PFSK-1 (cell line): Measurements from ENCODE around the gene TBC1D7.

Experiments
- FOXP2 ChIP-seq: optimal IDR thresholded peaks from 2 replicates; pipeline ENCODE3; 2011; ENCODE audit warnings: borderline replicate concordance, control low read depth, inconsistent platforms; ENCODE audit not compliant: insufficient read depth; ENCODE audit errors: extremely low read length, extremely low read depth
- POLR2AphosphoS5 ChIP-seq: IDR thresholded peaks from 2 replicates; pipeline ENCODE4 v1.6.1; 2012; ENCODE audit warnings: low read depth, mild to moderate bottlenecking, control low read depth, low read length, moderate library complexity
- SIN3A ChIP-seq: IDR thresholded peaks from 2 replicates; pipeline ENCODE4 v1.6.1; 2012; ENCODE audit warnings: mild to moderate bottlenecking, low read length, moderate library complexity, borderline replicate concordance; ENCODE audit not compliant: insufficient read depth
- TAF1 ChIP-seq: IDR thresholded peaks from 2 replicates; pipeline ENCODE4 v1.6.1; 2012; ENCODE audit warnings: low read length, control low read depth, borderline replicate concordance; ENCODE audit not compliant: insufficient read depth
- TF ChIP-seq, protein P1 (sequence below), 2 experiments: IDR thresholded peaks; 2 replicates each; pipeline versions ENCODE4 v1.6.1 to v1.8.0; 2011 to 2012; ENCODE audit warnings: low read depth in 2 of 2, low read length in 2 of 2, control low read depth in 1 of 2, inconsistent platforms in 1 of 2, mild to moderate bottlenecking in 1 of 2, moderate library complexity in 1 of 2; ENCODE audit not compliant: insufficient read depth in 1 of 2

The TBC1D7 gene

DNA sequence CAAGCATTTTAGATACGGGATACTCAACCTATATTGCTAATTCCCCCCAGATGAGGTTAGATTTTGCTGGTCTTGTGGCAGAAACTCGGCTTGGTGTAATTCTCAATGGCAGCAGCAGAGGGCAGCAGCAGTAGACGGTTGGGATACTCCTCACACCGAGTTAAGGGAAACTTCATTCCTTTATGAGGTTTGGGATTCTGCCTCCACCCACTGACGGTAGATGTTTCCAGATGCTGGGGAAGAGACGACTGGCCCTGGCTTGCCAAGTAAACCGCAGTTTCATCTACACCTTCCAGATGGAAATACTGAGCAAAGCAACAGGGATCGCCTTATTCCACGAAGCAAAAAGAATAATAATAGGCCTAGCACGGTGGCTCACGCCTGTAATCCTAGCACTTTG, 8.2 kb upstream of the TBC1D7 start:
- TF ChIP-seq TAF1 (no peak), SIN3A (no peak), POLR2AphosphoS5 (no peak), FOXP2 (no peak)
- TF ChIP-seq, protein P1, sequence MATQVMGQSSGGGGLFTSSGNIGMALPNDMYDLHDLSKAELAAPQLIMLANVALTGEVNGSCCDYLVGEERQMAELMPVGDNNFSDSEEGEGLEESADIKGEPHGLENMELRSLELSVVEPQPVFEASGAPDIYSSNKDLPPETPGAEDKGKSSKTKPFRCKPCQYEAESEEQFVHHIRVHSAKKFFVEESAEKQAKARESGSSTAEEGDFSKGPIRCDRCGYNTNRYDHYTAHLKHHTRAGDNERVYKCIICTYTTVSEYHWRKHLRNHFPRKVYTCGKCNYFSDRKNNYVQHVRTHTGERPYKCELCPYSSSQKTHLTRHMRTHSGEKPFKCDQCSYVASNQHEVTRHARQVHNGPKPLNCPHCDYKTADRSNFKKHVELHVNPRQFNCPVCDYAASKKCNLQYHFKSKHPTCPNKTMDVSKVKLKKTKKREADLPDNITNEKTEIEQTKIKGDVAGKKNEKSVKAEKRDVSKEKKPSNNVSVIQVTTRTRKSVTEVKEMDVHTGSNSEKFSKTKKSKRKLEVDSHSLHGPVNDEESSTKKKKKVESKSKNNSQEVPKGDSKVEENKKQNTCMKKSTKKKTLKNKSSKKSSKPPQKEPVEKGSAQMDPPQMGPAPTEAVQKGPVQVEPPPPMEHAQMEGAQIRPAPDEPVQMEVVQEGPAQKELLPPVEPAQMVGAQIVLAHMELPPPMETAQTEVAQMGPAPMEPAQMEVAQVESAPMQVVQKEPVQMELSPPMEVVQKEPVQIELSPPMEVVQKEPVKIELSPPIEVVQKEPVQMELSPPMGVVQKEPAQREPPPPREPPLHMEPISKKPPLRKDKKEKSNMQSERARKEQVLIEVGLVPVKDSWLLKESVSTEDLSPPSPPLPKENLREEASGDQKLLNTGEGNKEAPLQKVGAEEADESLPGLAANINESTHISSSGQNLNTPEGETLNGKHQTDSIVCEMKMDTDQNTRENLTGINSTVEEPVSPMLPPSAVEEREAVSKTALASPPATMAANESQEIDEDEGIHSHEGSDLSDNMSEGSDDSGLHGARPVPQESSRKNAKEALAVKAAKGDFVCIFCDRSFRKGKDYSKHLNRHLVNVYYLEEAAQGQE (IDR thresholded peaks at IDR 0.05; ENCODE audit: insufficient read depth in 1 of 2, low read depth in 2 of 2, low read length in 2 of 2) = no peak

DNA sequence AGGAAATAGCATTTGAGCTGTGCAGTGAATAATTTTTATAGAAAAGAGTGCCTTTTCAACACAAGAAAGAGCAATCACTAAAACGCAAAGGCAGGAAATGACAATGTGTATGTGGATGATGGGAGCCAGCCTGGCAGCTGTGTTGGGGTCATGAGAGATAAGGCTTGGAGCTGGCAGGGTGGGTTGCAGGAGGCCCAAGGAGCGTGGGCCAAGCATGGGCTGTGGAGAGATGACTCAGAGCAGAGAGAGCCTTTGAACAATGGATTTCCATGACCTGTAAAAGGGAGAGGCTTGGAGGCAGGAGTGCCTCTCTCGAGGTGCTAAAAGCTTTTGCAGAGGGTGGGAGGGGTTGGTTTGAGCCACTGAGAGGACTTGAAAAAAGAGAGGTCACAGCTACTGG, 6.6 kb upstream of the TBC1D7 start:
- TF ChIP-seq SIN3A (no peak), FOXP2 (no peak)
- TF ChIP-seq, protein P1 (IDR thresholded peaks at IDR 0.05; ENCODE audit: insufficient read depth in 1 of 2, low read depth in 2 of 2, low read length in 2 of 2) = no peak

DNA sequence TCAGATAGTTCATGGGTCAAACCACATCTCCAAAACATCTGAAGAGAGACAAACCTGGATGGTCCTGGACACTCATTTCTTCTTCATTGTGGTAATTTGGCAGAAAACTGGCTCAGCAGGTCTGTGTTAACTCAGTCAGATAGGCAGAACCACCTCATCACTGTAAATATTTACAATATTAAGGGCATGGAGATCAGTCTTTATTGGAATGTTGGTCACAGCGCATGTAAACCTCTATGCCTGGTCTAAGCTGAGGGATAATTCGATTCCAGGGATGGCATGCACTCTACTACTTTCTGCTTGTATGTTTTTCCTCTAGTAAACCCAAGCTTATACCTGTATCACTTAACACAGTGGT, 4.0 kb upstream of the TBC1D7 start:
- TF ChIP-seq, protein P1 (IDR thresholded peaks at IDR 0.05; ENCODE audit: insufficient read depth in 1 of 2, low read depth in 2 of 2, low read length in 2 of 2) = no peak

DNA sequence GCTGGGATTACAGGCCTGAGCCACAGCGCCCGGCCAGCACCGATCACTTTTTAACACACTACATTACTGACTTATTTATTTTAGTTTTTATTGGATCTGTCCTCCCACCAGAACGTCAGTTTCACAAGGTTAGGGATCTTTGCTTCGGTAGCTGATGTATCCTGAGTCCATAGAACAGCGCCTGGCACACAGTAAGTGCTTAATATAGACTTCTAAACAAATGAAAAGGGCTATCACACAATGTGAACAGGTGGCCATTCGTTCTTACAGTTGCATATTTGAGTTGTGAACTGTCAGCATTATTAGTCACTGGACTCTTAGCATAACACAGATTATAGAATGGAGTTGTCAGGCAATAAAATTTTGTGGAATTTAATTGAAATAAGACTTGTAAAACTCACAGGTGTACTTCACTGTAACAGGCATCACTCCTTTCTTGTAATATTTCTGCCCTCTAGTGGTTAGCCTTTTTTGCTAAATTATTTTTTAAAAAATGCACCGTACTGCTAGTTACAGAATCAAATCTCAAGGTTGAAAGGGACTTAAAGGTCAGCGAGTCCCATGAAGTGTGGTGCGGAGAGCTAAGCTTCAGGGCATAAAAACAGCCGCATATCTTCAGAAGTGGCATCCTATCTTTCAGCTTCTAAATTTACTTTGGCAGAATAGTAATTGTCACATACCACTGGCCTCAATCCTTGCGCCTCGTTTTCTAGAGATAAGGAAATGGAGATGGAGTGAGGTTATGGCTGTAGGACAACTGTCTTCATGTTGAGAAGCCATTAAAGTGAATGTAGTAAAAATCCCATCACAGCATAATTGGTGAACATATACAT, 3.4 kb upstream of the TBC1D7 start:
- no peak for TF ChIP-seq FOXP2
- TF ChIP-seq SIN3A = no peak
- TF ChIP-seq, protein P1 (IDR thresholded peaks at IDR 0.05; ENCODE audit: insufficient read depth in 1 of 2, low read depth in 2 of 2, low read length in 2 of 2) = no peak
- TF ChIP-seq POLR2AphosphoS5 = no peak
- no peak for TF ChIP-seq TAF1

DNA sequence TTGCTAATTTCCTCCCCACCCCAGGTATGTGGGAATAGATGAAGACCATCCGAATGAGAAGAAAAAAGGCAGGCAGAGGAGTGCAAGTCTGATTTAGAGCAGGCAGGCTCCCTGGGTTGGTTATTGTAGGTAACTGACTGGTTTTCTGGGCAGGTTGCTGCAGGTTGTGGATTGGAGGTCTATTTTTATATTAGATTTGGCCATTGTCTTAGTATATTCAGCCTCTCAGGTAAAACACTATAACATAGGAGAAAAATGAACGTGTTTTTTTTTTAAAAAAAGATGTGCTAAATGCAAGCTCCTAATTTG, 492 bp upstream of the TBC1D7 start:
- TF ChIP-seq, protein P1 (IDR thresholded peaks at IDR 0.05; ENCODE audit: insufficient read depth in 1 of 2, low read depth in 2 of 2, low read length in 2 of 2) = no peak
- no peak for TF ChIP-seq TAF1
- no peak for TF ChIP-seq FOXP2
